NT2/D1 (cell line): ENCODE measurements around the gene FAM193A.

Experiments used
- DNase-seq: peaks from one replicate; pipeline ENCODE4 v3.0.0-alpha.2; 2011; ENCODE audit warnings: low read depth, low spot score
- H3K27me3 ChIP-seq: 2 replicates; pipeline ENCODE4 v1.6.0; 2011; ENCODE audit warnings: mild to moderate bottlenecking; ENCODE audit not compliant: insufficient read length, insufficient read depth
- H3K36me3 ChIP-seq: 2 replicates; pipeline ENCODE4 v1.6.1; 2011; ENCODE audit warnings: mild to moderate bottlenecking, low read length, mixed read lengths; ENCODE audit not compliant: insufficient read depth, insufficient read length
- H3K4me1 ChIP-seq: 2 replicates; pipeline ENCODE4 v1.5.1; 2011; ENCODE audit not compliant: insufficient read depth, insufficient read length
- H3K4me3 ChIP-seq: 2 replicates; pipeline ENCODE4 v1.5.1; 2011; ENCODE audit warnings: low read depth; ENCODE audit not compliant: insufficient read length
- H3K9ac ChIP-seq: 2 replicates; pipeline ENCODE4 v1.6.0; 2011; ENCODE audit warnings: low read depth; ENCODE audit not compliant: insufficient read length
- H3K9me3 ChIP-seq: 2 replicates; pipeline ENCODE4 v1.5.1; 2011; ENCODE audit warnings: mild to moderate bottlenecking, low read length; ENCODE audit not compliant: insufficient read depth
- SUZ12 ChIP-seq: IDR thresholded peaks from 2 replicates; pipeline ENCODE4 v1.6.1; 2011; ENCODE audit not compliant: insufficient read length, insufficient read depth; ENCODE audit errors: extremely low read depth
- YY1 ChIP-seq: IDR thresholded peaks from 2 replicates; pipeline ENCODE4 v1.6.1; 2011; ENCODE audit not compliant: insufficient read length, insufficient read depth
- ZNF274 ChIP-seq: IDR thresholded peaks from 2 replicates; pipeline ENCODE4 v1.6.1; 2011; ENCODE audit warnings: mild to moderate bottlenecking, low read depth, low read length

The FAM193A gene

DNA sequence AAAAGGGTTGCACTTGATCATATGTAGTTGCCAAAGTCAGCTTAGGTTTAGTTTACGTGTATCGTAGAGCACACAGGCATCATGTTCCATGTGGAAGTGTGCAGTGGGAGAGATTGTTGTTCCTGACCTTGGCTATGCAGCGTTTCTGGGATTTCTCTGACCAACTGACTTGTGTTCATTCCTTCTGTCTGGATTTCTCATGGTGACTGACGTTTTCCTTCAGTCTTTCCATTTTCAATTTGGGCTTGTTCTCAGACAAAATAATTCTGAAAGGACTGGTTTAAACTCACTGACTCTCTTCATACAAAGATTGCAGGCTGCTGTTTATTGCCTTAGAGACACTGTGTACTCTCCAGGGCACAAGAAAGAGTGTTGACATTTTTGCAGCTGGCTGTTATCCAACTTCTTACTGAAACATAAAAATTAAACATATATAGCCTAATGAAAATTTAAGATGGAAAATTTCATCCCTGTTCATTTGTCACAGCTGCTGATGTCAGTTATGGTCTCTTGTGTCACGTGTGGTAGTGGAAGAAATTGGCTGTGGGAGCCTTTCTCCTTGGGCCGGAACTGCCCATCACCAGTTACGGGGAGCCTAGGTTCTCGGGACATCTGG, 124.3 kb downstream of the FAM193A start:
- Histone ChIP-seq H3K4me1 (no peaks in the 10 kb centered on the region), H3K9me3 (no peaks in the 10 kb centered on the region), H3K4me3 (no peak overlapping the region), H3K9ac (no peak overlapping the region), H3K27me3 (no peaks in the 10 kb centered on the region), H3K36me3 (peaks cover 64% of the 10 kb centered on the region)
- TF ChIP-seq YY1: no peak
- no peak for TF ChIP-seq SUZ12
- TF ChIP-seq ZNF274: no peak
- DNase-seq: no peak

DNA sequence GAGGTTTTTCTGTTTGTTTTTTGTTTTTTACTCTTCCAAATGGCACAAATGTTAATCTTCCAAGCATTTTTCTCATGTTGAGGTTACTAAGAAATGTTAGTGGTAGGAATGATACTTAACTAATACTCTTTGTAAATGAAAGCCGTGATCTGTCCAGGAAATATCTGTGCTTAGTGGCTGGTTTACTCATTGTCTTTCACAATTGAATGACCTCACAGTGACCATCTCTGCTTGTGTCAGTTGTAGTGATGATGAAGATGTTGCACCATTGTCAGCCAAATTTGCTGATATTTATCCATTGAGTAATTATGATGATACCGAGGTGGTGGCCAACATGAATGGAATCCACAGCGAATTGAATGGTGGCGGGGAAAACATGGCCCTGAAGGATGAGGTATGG, 126.2 kb downstream of the FAM193A start:
- Histone ChIP-seq H3K36me3 (peaks cover 56% of the 10 kb centered on the region), H3K9ac (no peak overlapping the region), H3K4me1 (no peaks in the 10 kb centered on the region), H3K4me3 (no peak overlapping the region), H3K27me3 (no peaks in the 10 kb centered on the region), H3K9me3 (no peaks in the 10 kb centered on the region)
- no peak for DNase-seq
- TF ChIP-seq YY1: no peak
- TF ChIP-seq SUZ12: no peak
- no peak for TF ChIP-seq ZNF274

DNA sequence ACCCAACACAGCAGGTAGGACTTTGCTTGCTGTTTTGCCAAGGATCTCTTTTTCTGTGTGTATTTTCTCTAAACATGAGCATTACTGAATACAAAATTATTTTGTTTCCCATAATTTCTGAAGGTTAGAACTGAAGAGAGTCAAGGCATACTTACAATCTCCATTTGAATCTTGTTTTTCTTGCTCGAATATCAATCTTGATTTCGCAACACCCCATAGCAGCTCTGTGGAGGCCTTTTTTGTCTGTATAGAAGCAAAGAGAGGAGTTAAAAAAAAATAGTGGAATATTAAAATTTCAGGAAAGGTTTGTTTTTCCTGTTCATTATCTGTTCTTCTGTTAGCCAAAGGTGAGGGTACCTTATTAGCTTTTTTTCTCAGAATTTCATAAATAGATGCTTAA, 126.8 kb downstream of the FAM193A start:
- H3K27me3 ChIP-seq: no peaks in the 10 kb centered on the region
- H3K9me3 ChIP-seq: no peaks in the 10 kb centered on the region
- no peak overlapping the region for H3K4me3 ChIP-seq
- H3K36me3 ChIP-seq: peaks cover 53% of the 10 kb centered on the region
- DNase-seq: no peak
- H3K4me1 ChIP-seq: no peaks in the 10 kb centered on the region
- H3K9ac ChIP-seq: no peak overlapping the region
- no peak for TF ChIP-seq YY1

DNA sequence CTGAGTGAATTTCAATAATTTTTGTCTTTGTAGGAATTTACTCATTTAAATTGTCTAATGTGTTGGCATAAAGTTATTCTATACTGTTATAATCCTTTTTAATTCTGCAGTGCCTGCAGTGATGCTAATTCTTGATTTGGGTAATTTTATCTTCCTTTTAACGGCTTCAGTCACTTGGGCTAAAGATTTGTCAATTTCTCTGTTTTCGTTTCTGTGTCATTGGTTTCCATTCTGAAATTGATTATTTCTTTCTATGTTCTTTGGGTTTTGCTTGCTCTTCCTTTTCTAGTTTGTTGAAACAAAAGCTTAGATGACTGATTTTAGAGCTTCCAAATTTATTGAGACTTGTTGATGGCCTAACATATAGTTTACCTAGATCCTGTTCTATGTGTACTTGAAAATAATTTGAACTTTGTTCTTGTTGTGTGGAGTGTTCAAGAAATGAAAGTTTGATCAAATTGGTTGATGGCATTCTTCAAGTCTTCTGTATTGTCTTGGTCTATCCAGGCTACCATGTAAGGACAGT, 130.3 kb downstream of the FAM193A start:
- Histone ChIP-seq H3K4me1 (peaks cover 4% of the 10 kb centered on the region), H3K4me3 (no peak overlapping the region), H3K9ac (no peak overlapping the region), H3K9me3 (no peaks in the 10 kb centered on the region), H3K27me3 (no peaks in the 10 kb centered on the region), H3K36me3 (peaks cover 43% of the 10 kb centered on the region)
- no peak for DNase-seq
- TF ChIP-seq ZNF274 (no peak), YY1 (no peak), SUZ12 (no peak)

DNA sequence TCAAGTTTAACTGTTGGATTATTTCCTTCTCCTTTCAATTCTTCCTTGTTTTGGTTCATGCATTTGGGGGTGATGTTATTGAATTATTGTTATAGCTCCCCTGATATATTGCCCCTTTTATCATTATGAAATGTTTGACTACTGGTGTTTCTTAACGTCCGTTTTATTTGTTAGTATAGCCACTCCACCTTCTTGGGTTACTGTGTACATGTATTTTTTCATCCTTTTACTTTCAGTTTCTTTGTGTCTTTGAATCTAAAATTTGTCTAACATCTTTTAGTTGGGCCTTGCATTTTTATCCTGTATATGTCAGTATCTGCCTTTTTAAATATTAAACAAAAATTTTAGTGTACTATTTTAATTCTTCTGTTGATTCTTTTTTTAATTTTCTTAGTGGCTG, 131.0 kb downstream of the FAM193A start:
- DNase-seq: no peak
- H3K27me3 ChIP-seq: no peaks in the 10 kb centered on the region
- H3K4me3 ChIP-seq: no peak overlapping the region
- H3K9ac ChIP-seq: no peak overlapping the region
- H3K4me1 ChIP-seq: peaks cover 4% of the 10 kb centered on the region
- peaks cover 50% of the 10 kb centered on the region for H3K36me3 ChIP-seq
- no peaks in the 10 kb centered on the region for H3K9me3 ChIP-seq
- TF ChIP-seq ZNF274 (no peak), SUZ12 (no peak), YY1 (no peak)

DNA sequence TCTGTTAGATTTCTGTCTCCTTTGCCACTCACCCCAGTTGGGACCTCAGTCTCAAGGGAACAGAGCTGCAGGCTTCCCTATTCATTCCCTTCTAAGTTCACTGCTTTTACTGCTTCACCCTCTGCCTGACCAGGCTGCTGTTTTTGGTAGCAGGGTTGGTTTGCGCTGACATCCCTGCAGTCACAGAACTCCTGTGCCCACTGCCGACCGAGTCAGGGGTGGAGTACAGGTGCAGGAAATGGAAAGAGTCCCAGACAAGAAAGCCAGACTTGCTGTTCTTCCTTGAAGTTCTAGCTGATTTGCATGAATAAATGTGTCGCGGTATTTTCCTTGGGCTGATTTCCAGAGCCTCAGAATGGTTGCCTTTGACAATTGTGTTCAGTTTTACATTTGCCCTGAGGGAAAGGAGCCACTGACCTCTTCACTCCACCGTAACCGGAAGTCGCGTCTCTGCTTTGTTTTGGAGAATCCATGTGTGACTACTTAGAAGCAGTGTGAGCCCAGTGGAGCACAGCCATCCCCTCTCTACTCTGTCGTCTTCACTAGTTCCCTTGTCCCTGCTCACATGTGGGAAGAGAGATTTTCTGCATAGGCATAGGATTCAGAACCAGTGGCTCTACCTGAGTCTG, 134.9 kb downstream of the FAM193A start:
- TF ChIP-seq ZNF274 (no peak), SUZ12 (no peak), YY1 (no peak)
- no peak overlapping the region for H3K4me3 ChIP-seq
- H3K4me1 ChIP-seq: peaks cover 4% of the 10 kb centered on the region
- DNase-seq: no peak
- no peaks in the 10 kb centered on the region for H3K27me3 ChIP-seq
- peaks cover 60% of the 10 kb centered on the region for H3K36me3 ChIP-seq
- H3K9ac ChIP-seq: no peak overlapping the region
- H3K9me3 ChIP-seq: no peaks in the 10 kb centered on the region

DNA sequence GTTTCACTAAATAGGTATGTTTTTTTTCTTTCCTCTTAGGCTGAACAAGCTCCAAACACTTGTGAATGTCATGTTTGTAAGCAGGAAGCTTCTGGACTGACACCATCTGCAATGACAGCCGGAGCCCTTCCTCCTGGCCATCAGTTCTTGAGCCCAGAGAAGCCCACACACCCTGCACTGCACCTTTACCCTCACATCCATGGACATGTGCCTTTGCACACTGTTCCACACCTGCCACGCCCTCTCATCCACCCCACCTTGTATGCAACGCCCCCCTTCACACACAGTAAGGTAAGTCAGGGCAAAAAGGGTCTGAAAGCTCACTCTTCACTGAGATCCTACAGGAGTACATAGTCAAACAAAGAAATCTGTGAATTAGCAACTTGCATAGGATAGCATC, 135.6 kb downstream of the FAM193A start:
- H3K36me3 ChIP-seq: peaks cover 62% of the 10 kb centered on the region
- no peak overlapping the region for H3K9ac ChIP-seq
- H3K9me3 ChIP-seq: no peaks in the 10 kb centered on the region
- H3K4me3 ChIP-seq: no peak overlapping the region
- peaks cover 4% of the 10 kb centered on the region for H3K4me1 ChIP-seq
- H3K27me3 ChIP-seq: no peaks in the 10 kb centered on the region
- DNase-seq: no peak
- no peak for TF ChIP-seq ZNF274
- TF ChIP-seq YY1: no peak
- TF ChIP-seq SUZ12: no peak
